HT1080 (cell line): ENCODE measurements around the gene DARS2. TPM values are rescaled to one million over a fixed set of nuclear protein-coding genes. Genes with fewer than 3 reads are reported as not detected.

Experiments
- DNase-seq: peaks from one replicate; pipeline ENCODE4 v3.0.0-alpha.2; 2015; ENCODE audit warnings: low read depth
- small RNA-seq: library from RNA; depleted of rRNA; stranded (forward); fragments of <200 nt; gene quantifications from one replicate; pipeline ENCODE3, GENCODE V24; 2014
- total RNA-seq: library from RNA; depleted of rRNA; stranded (reverse); fragments of >200 nt; shearing (Covaris generic); gene quantifications from 2 replicates; pipeline ENCODE4 v1.2.3, GENCODE V29; 2014; rRNA removed

The DARS2 gene
- total RNA-seq, 1 experiment from 2014 or later: 60.6 TPM

- no peak for DNase-seq
Measured at GRCh38 chr1:173886746-173887611, 62.5 kb downstream of the DARS2 start.

- no peak for DNase-seq
Measured at GRCh38 chr1:173887627-173888026, 63.2 kb downstream of the DARS2 start.

GRCh38 chr1:173888749-173889148 lies 64.3 kb downstream of the DARS2 start:
- no peak for DNase-seq

DNA sequence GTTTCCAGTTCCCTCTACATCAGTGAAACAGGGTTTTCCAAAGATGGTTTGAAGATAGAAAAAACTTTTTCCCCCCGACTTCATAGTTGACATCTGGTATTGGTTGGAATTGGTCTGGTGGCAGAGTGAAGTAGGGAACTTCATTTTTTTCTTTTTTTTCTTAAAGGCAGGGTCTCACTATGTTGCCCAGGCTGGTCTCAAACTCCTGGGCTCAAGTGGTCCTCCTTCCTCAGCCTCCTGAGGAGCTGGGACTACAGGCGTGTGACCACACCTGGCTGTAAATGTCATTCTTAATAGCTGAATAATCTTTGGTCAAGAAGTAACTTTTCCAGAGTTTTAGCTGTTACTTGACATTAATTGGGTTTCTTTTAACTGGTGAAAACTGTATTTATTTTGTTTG lies 65.4 kb downstream of the DARS2 start:
- no peak for DNase-seq

DNA sequence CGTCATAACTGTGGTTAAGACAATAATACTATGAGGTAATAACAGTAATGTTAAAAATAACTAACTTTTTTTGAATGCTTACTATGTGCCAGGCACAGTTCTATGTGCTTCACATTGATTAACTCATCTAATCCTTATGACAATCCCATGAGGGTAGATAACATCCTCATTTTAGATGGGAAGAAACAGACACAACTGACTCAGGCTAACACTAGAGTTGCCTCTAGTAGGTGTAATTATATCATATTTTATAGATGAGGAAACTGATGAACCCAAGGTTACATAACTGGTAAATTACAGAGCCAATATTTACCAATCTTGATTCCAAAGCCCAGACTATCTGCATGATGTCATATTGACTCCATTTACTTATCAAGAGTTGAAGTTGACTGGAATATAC lies 69.1 kb downstream of the DARS2 start:
- DNase-seq: no peak

DNA sequence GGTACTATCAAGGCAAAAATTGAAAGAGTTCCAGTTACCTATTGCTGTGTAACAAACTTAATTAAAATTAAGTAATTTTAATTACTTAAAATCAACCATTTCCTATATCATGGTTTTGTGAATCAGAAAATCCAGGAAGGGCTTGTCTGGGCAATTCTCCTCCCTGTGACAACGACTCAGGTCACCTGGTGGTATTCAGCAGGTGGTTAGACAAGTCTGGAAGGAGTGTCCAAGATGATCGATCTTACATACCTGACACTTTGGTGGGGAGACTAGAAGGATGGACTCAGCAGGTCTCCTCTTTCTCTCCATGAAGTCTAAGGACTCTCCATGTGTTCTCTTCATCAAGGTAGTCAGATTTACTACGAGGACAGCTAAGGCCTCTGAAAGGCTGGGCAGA lies 69.7 kb downstream of the DARS2 start:
- DNase-seq: no peak

DNA sequence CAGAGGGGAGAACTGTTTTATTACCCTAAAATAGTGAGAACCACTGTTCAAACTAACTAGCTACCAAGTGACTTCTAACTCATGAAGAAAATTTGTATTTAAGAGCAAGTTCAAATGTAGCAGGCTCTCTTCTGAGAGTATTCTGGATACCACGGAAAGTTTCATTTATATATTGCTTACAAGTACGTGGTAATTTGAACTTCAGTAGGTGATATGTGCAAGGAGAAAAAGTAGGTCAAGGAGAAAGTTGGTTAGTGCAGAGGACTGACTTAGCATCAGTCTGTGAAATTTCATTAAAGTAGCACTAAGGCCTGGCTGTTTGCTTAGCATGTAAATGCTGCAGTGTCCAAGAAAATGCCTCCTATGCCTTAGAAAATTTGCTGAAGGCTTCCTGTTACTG lies 76.0 kb downstream of the DARS2 start:
- no peak for DNase-seq

- DNase-seq: no peak
Measured at GRCh38 chr1:173900992-173901391, 76.5 kb downstream of the DARS2 start.

GRCh38 chr1:173903827-173904531 lies 79.5 kb downstream of the DARS2 start:
- no peak for DNase-seq

Small RNA genes lying within 50 kb of the gene (small RNA-seq; reads per million reads assigned to genes)
- not detected for gene RF00019

Other genes with a start within 250 kb of the DARS2 start
- not detected in 2 replicates for gene SLC9C2, start 221.6 kb upstream of the DARS2 start, total RNA-seq
- not detected in 2 replicates for gene TEX50, start 189.3 kb upstream of the DARS2 start, total RNA-seq
- 0.05 TPM in 1 of 2 replicates, not detected in the other for gene ANKRD45, start 154.8 kb upstream of the DARS2 start, total RNA-seq
- gene KLHL20, start 109.7 kb upstream of the DARS2 start, total RNA-seq: 12.4 and 12.6 TPM in 2 replicates
- gene CENPL, start 210 bp downstream of the DARS2 start, total RNA-seq: 24.8 and 28.0 TPM in 2 replicates
- 409 and 619 TPM in 2 replicates for gene GAS5, start 43.3 kb downstream of the DARS2 start, total RNA-seq
- gene ZBTB37, start 43.7 kb downstream of the DARS2 start, total RNA-seq: 3.6 and 3.8 TPM in 2 replicates
- gene SERPINC1, start 92.7 kb downstream of the DARS2 start, total RNA-seq: not detected in 2 replicates
- gene RC3H1, start 197.7 kb downstream of the DARS2 start, total RNA-seq: 21.1 and 22.4 TPM in 2 replicates